IMR-90 (cell line): ENCODE results near the gene TAP2. TPM values are rescaled to one million over a fixed set of nuclear protein-coding genes. Genes with fewer than 3 reads are reported as not detected.
A peak's percentile ranks its signal among the peaks of the same experiment; 100 is the strongest.

Experiments
- ATAC-seq: fragments of 200-7000 bp; cut with Tn5 transposase; 2 replicates; pipeline ENCODE4 v1.9.1; 2020; ENCODE audit warnings: low read depth, mild to moderate bottlenecking, moderate library complexity
- BruUV-seq: library from RNA; stranded (reverse); fragments of 400-500 nt; replicated peaks from 2 replicates; lab custom pipeline; 2021; lab: Mats Ljungman, UMichigan
- CTCF ChIA-PET: fragments of 300-600 bp; formaldehyde crosslinking; extraction: SDS; loops from one replicate; lab custom pipeline; 2021; ENCODE audit warnings: antibody characterized with exemption; lab: Yijun Ruan, JAX
- POLR2A ChIA-PET: fragments of 300-600 bp; sonication (Branson Sonifier 250); formaldehyde crosslinking; loops from one replicate; lab custom pipeline; 2022; ENCODE audit warnings: antibody characterized with exemption; ENCODE audit not compliant: unreplicated experiment; lab: Charles Lee
- DNase-seq: peaks from one replicate; pipeline ENCODE4 v3.0.0; 2013
- H2AFZ ChIP-seq: replicated peaks from 2 replicates; pipeline ENCODE3; 2013; ENCODE audit warnings: low read length, mild to moderate bottlenecking; ENCODE audit not compliant: poor library complexity
- H2AK5ac ChIP-seq: 2 replicates; pipeline ENCODE4 v1.6.1; 2013; ENCODE audit warnings: low read depth, low read length, inconsistent platforms
- H2AK9ac ChIP-seq: replicated peaks from 2 replicates; pipeline ENCODE3; 2013; ENCODE audit warnings: mild to moderate bottlenecking, low read depth, low read length, moderate library complexity; ENCODE audit not compliant: poor library complexity
- H2BK120ac ChIP-seq: 2 replicates; pipeline ENCODE4 v1.6.1; 2013; ENCODE audit warnings: low read depth, low read length, inconsistent platforms
- H2BK15ac ChIP-seq: 3 replicates; pipeline ENCODE4 v1.6.1; 2013; ENCODE audit warnings: low read depth, low read length, inconsistent platforms
- H2BK20ac ChIP-seq: 2 replicates; pipeline ENCODE4 v1.6.1; 2013; ENCODE audit warnings: low read depth, mild to moderate bottlenecking, inconsistent platforms, low read length, moderate library complexity
- H2BK5ac ChIP-seq: 2 replicates; pipeline ENCODE4 v1.6.1; 2013; ENCODE audit warnings: mild to moderate bottlenecking, low read depth, low read length, inconsistent platforms; ENCODE audit not compliant: poor library complexity, severe bottlenecking
- H3K14ac ChIP-seq: replicated peaks from 2 replicates; pipeline ENCODE4 v1.6.1; 2013; ENCODE audit warnings: low read depth, low read length, inconsistent platforms
- H3K18ac ChIP-seq: 2 replicates; pipeline ENCODE4 v1.6.1; 2013; ENCODE audit warnings: low read depth, low read length, control low read depth
- H3K23ac ChIP-seq: 2 replicates; pipeline ENCODE4 v1.6.1; 2013; ENCODE audit warnings: low read depth, low read length, inconsistent platforms
- H3K27ac ChIP-seq: 2 replicates; pipeline ENCODE4 v1.5.1; 2013; ENCODE audit warnings: mild to moderate bottlenecking, control low read depth, low read length; ENCODE audit not compliant: insufficient read depth
- H3K27me3 ChIP-seq: 2 replicates; pipeline ENCODE4 v1.6.1; 2013; ENCODE audit warnings: low read length; ENCODE audit not compliant: control insufficient read depth, insufficient read depth
- H3K36me3 ChIP-seq: 2 replicates; pipeline ENCODE4 v1.6.1; 2013; ENCODE audit warnings: low read length, mixed read lengths; ENCODE audit not compliant: control insufficient read depth, insufficient read depth
- H3K4ac ChIP-seq: 2 replicates; pipeline ENCODE4 v1.6.1; 2013; ENCODE audit warnings: low read depth, low read length, inconsistent platforms
- H3K4me1 ChIP-seq: 2 replicates; pipeline ENCODE4 v1.6.1; 2013; ENCODE audit warnings: low read length, mixed read lengths; ENCODE audit not compliant: control insufficient read depth, insufficient read depth
- H3K4me2 ChIP-seq: 2 replicates; pipeline ENCODE4 v1.6.1; 2013; ENCODE audit warnings: low read depth, mild to moderate bottlenecking, control low read depth, low read length, moderate library complexity
- H3K4me3 ChIP-seq: 2 replicates; pipeline ENCODE4 v1.5.1; 2013; ENCODE audit warnings: low read depth, mild to moderate bottlenecking, control low read depth, low read length, moderate library complexity; ENCODE audit not compliant: insufficient read depth
- H3K56ac ChIP-seq: 2 replicates; pipeline ENCODE4 v1.6.1; 2013; ENCODE audit warnings: low read length, inconsistent platforms; ENCODE audit not compliant: insufficient read depth; ENCODE audit errors: extremely low read depth
- H3K79me1 ChIP-seq, 2 experiments: 2 replicates each; pipeline ENCODE4 v1.6.1; 2013; ENCODE audit warnings: low read length in 2 of 2, inconsistent platforms in 1 of 2, low read depth in 1 of 2
- H3K9ac ChIP-seq: 2 replicates; pipeline ENCODE4 v1.6.1; 2013; ENCODE audit warnings: low read depth, low read length, control low read depth
- H3K9me1 ChIP-seq: 2 replicates; pipeline ENCODE4 v1.6.1; 2013; ENCODE audit warnings: low read length, inconsistent platforms; ENCODE audit not compliant: insufficient read depth
- H3K9me3 ChIP-seq: 2 replicates; pipeline ENCODE4 v1.6.1; 2013; ENCODE audit warnings: low read length; ENCODE audit not compliant: control insufficient read depth, insufficient read depth
- H4K20me1 ChIP-seq: 2 replicates; pipeline ENCODE4 v1.6.1; 2013; ENCODE audit warnings: low read length, inconsistent platforms; ENCODE audit not compliant: insufficient read depth
- H4K5ac ChIP-seq: 2 replicates; pipeline ENCODE4 v1.6.1; 2013; ENCODE audit warnings: mild to moderate bottlenecking, low read depth, low read length, control low read depth
- H4K8ac ChIP-seq, 2 experiments: 2 replicates each; pipeline ENCODE4 v1.6.1; 2013; ENCODE audit warnings: low read depth in 2 of 2, low read length in 2 of 2, control low read depth in 1 of 2, inconsistent platforms in 1 of 2
- H4K91ac ChIP-seq: 2 replicates; pipeline ENCODE4 v1.6.1; 2013; ENCODE audit warnings: low read depth, low read length, inconsistent platforms; ENCODE audit not compliant: insufficient read depth
- BHLHE40 ChIP-seq: fragments of 150-350 bp; IDR thresholded peaks from 2 replicates; pipeline ENCODE4 v1.6.1; 2016; ENCODE audit warnings: mild to moderate bottlenecking, low read depth, low read length
- CEBPB ChIP-seq: IDR thresholded peaks from 2 replicates; pipeline ENCODE4 v1.6.1; 2012; ENCODE audit warnings: low read depth, low read length, improper control_type of control experiment
- CHD1 ChIP-seq: IDR thresholded peaks from 2 replicates; pipeline ENCODE4 v1.6.1; 2012; ENCODE audit warnings: low read depth, low read length, improper control_type of control experiment
- CTCF ChIP-seq: conservative IDR thresholded peaks from 2 replicates; pipeline ENCODE4 v1.5.1; 2012; ENCODE audit warnings: mild to moderate bottlenecking, low read depth, low read length, improper control_type of control experiment
- FOS ChIP-seq: fragments of 150-350 bp; IDR thresholded peaks from 2 replicates; pipeline ENCODE4 v1.6.1; 2016; ENCODE audit warnings: low read depth, low read length
- MAZ ChIP-seq: IDR thresholded peaks from 2 replicates; pipeline ENCODE4 v1.6.1; 2012; ENCODE audit warnings: low read depth, mild to moderate bottlenecking, low read length, improper control_type of control experiment, moderate library complexity, borderline replicate concordance
- MXI1 ChIP-seq: IDR thresholded peaks from 2 replicates; pipeline ENCODE4 v1.6.1; 2012; ENCODE audit warnings: low read depth, mild to moderate bottlenecking, low read length, moderate library complexity, borderline replicate concordance
- NFE2L2 ChIP-seq: fragments of 150-350 bp; IDR thresholded peaks from 2 replicates; pipeline ENCODE4 v1.6.1; 2016; ENCODE audit warnings: low read depth, mild to moderate bottlenecking, low read length
- RCOR1 ChIP-seq: IDR thresholded peaks from 2 replicates; pipeline ENCODE4 v1.6.1; 2012; ENCODE audit warnings: mild to moderate bottlenecking, low read length, improper control_type of control experiment; ENCODE audit not compliant: insufficient replicate concordance
- SMC3 ChIP-seq: fragments of 150-350 bp; IDR thresholded peaks from 2 replicates; pipeline ENCODE4 v1.6.1; 2016; ENCODE audit warnings: low read depth, mild to moderate bottlenecking, antibody characterized with exemption, low read length, moderate library complexity
- WGBS, 2 experiments: methylation state at CpG; one replicate each; pipeline versions ENCODE4 v1.1.5 to v1.1.7; 2013; ENCODE audit warnings: missing lambda C conversion rate in 2 of 2; ENCODE audit not compliant: insufficient read length in 1 of 2; ENCODE audit errors: extremely low coverage in 2 of 2; 5-methylcytosine and 5-hydroxymethylcytosine counted together
- dilution Hi-C: fragments of 300-500 bp; cut with HindIII; formaldehyde crosslinking; loops from one replicate; pipeline ENCODE4 v1.14.3; 2018; ENCODE audit warnings: low sequenced_read_pairs; ENCODE audit not compliant: unreplicated experiment
- in situ Hi-C: fragments of 300-500 bp; cut with MboI; formaldehyde crosslinking; loops from 3 replicates; pipeline ENCODE4 v1.14.3; 2019; ENCODE audit warnings: low sequenced_read_pairs, inconsistent platforms, mixed read lengths
- intact Hi-C: fragments of 100-400 bp; cut with micrococcal nuclease; formaldehyde crosslinking; loops from 2 replicates; pipeline ENCODE4 v1.10.0; 2022
- polyA plus RNA-seq, 3 experiments: library from polyadenylated mRNA; depleted of rRNA; stranded (reverse); fragments of >200 nt; gene quantifications; 2 replicates each; pipeline ENCODE4 v1.2.3, GENCODE V29; 2012; ENCODE audit warnings: low replicate concordance in 1 of 3
- total RNA-seq: library from RNA; depleted of rRNA; stranded (reverse); fragments of >200 nt; gene quantifications from 2 replicates; pipeline ENCODE4 v1.2.3, GENCODE V29; 2012
- TF ChIP-seq, protein P1 (sequence below): fragments of 150-350 bp; IDR thresholded peaks from 2 replicates; pipeline ENCODE4 v1.6.1; 2016; ENCODE audit warnings: low read depth, mild to moderate bottlenecking, low read length, moderate library complexity, borderline replicate concordance
- TF ChIP-seq, protein P2 (sequence below): fragments of 150-350 bp; IDR thresholded peaks from 2 replicates; pipeline ENCODE4 v1.6.1; 2017; ENCODE audit warnings: mild to moderate bottlenecking, antibody characterized with exemption, low read length, low read depth

TAP2 gene
- total and polyA plus RNA-seq, 2 of the 4 experiments (the other 2 are of a cell fraction), result 6.6 to 11.4 TPM

DNA sequence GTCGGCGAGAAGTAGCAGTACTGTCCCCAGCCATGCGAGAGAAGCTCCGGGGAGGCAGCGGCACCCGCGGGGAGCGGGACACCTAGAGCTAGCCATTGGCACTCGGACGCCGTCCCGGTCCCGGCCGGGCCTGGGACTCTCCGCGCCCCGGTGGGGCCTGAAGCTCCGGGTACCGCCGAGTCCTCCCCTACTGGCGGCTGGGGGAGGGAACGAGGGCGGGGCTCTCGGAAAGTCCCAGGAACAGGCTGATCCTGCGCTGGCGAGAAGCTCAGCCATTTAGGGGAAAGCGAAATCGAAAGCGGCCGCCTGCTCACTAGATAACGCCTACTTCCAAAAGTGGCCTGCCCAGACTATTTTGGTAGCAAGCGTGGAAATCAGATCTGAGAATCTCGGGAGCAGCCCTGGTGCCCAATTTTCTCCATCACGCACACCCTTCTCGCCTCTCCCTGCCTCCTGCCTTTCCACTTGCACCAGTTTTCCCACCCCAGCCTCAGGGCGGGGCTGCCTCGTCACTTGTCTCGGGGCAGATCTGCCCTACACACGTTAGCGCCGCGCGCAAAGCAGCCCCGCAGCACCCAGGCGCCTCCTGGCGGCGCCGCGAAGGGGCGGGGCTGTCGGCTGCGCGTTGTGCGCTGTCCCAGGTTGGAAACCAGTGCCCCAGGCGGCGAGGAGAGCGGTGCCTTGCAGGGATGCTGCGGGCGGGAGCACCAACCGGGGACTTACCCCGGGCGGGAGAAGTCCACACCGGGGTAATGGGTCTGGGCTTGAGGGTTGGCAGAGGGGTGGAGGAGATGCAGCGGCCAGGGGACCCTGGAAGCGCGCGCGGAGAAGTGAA is 15.2 kb upstream of the TAP2 start, which contains the start of the genes PSMB9 and TAP1:
Gene PSMB9, plus strand, starts transcription at position 652 of the 835 bp plus-strand sequence. Its CDS starts 38 bp downstream, at position 690.
Gene TAP1, minus strand, starts transcription at position 164 of the 835 bp plus-strand sequence. Its CDS starts 68 bp downstream, at position 96.
- intact Hi-C loops, result loop anchor here (1.0 kb wide), 2 partner anchors 9 to 15 kb away; partner anchors contain the start of genes PSMB8 and TAP2
- H4K20me1 ChIP-seq, result no peaks in the 10 kb centered on the region
- H2BK5ac ChIP-seq, result peak within 1 kb of the TSS; percentile 72
- peak within 1 kb of the TSS; percentile 84 for H2AK5ac ChIP-seq
- peak within 1 kb of the TSS; percentile 45 for H4K5ac ChIP-seq
- H2BK20ac ChIP-seq, result peak within 1 kb of the TSS; percentile 83
- H2AK9ac ChIP-seq, result peak within 1 kb of the TSS; percentile 94
- H2BK120ac ChIP-seq, result peak within 1 kb of the TSS; percentile 93
- H3K27me3 ChIP-seq, result no peaks in the 10 kb centered on the region
- H3K18ac ChIP-seq, result peak within 1 kb of the TSS; percentile 53
- DNase-seq (peak; percentile 90), ATAC-seq (peak; percentile 93)
- 0% methylated on average over 35 of the region's 68 CpGs; no CpG with 5 or more reads in 1 of the 2 experiments for WGBS, 2 experiments
- peak within 1 kb of the TSS; percentile 78 for H3K9ac ChIP-seq
- H3K27ac ChIP-seq, result peak within 1 kb of the TSS; percentile 75
- H3K56ac ChIP-seq, result peak within 1 kb of the TSS; percentile 94
- peak within 1 kb of the TSS; percentile 98 for H3K14ac ChIP-seq
- peak within 1 kb of the TSS; percentile 38 to 84 for H4K8ac ChIP-seq
- H3K79me1 ChIP-seq, result peaks cover 8 to 39% of the 10 kb centered on the region in 2 experiments
- peaks cover 13% of the 10 kb centered on the region for H3K36me3 ChIP-seq
- H3K9me3 ChIP-seq, result no peaks in the 10 kb centered on the region
- H3K23ac ChIP-seq, result peak within 1 kb of the TSS; percentile 98
- in situ Hi-C loops, result no loop called here
- peak within 1 kb of the TSS; percentile 93 for H3K4ac ChIP-seq
- H3K9me1 ChIP-seq, result peaks cover 18% of the 10 kb centered on the region
- ChIA-PET CTCF (interaction anchor here (0.8 to 4.4 kb wide), 5 partner anchors 9 to 22 kb away, joined by 3 to 44 read pairs (median 4); partner anchors contain the start of gene TAP2), POLR2A (interaction anchor here (0.6 to 1.9 kb wide), 7 partner anchors 10 to 122 kb away, joined by 3 to 9 read pairs (median 4); partner anchors contain the start of gene TAP2)
- no TSS peak for BruUV-seq
- H2BK15ac ChIP-seq, result peak within 1 kb of the TSS; percentile 87; the same call in 2 of the 3 replicates
- dilution Hi-C loops, result no loop called here
- peak within 1 kb of the TSS; percentile 94 for H3K4me2 ChIP-seq
- H3K4me3 ChIP-seq, result peak within 1 kb of the TSS; percentile 57
- peak within 1 kb of the TSS; percentile 90 for H4K91ac ChIP-seq
- peaks cover 4% of the 10 kb centered on the region for H3K4me1 ChIP-seq
- H2AFZ ChIP-seq, result peak within 1 kb of the TSS; percentile 99
- TF ChIP-seq MAZ (peak; percentile 83), SMC3 (peak; percentile 72), RCOR1 (no peak), BHLHE40 (peak; percentile 48), MXI1 (peak; percentile 69), FOS (no peak), CHD1 (no peak), NFE2L2 (no peak), CEBPB (no peak), CTCF (peak; percentile 85)
- TF ChIP-seq, protein P1, sequence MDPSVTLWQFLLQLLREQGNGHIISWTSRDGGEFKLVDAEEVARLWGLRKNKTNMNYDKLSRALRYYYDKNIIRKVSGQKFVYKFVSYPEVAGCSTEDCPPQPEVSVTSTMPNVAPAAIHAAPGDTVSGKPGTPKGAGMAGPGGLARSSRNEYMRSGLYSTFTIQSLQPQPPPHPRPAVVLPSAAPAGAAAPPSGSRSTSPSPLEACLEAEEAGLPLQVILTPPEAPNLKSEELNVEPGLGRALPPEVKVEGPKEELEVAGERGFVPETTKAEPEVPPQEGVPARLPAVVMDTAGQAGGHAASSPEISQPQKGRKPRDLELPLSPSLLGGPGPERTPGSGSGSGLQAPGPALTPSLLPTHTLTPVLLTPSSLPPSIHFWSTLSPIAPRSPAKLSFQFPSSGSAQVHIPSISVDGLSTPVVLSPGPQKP, result no peak
- TF ChIP-seq, protein P2, sequence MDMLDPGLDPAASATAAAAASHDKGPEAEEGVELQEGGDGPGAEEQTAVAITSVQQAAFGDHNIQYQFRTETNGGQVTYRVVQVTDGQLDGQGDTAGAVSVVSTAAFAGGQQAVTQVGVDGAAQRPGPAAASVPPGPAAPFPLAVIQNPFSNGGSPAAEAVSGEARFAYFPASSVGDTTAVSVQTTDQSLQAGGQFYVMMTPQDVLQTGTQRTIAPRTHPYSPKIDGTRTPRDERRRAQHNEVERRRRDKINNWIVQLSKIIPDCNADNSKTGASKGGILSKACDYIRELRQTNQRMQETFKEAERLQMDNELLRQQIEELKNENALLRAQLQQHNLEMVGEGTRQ, result no peak
